Neutrophil (primary cell): ENCODE data around the gene CUBN.
"Not testable (repeated sequence)": the region's sequence is repeated elsewhere in the genome, so short reads cannot be mapped to it uniquely, and the experiment has no call there.

Experiments used
- H3K27ac ChIP-seq: fragments of 200-600 bp; sonication (generic); 2 replicates; pipeline ENCODE4 v1.5.1; 2016; ENCODE audit warnings: mild to moderate bottlenecking, moderate library complexity
- H3K27me3 ChIP-seq: fragments of 200-600 bp; sonication (generic); 2 replicates; pipeline ENCODE4 v1.6.0; 2016; ENCODE audit warnings: mild to moderate bottlenecking
- H3K36me3 ChIP-seq: fragments of 200-600 bp; sonication (generic); 2 replicates; pipeline ENCODE4 v1.5.1; 2017
- H3K4me1 ChIP-seq, 2 experiments: fragments of 200-600 bp in 1 of 2; sonication (generic) in 1 of 2; 1 replicate in 1 of 2; 2 replicates in 1 of 2; pipeline versions ENCODE4 v1.5.1 to v1.6.1; 2013 to 2016; ENCODE audit warnings: low read depth in 1 of 2, low read length in 1 of 2, mild to moderate bottlenecking in 1 of 2, moderate library complexity in 1 of 2; ENCODE audit not compliant: control insufficient read depth in 1 of 2, insufficient read depth in 1 of 2
- H3K4me3 ChIP-seq, 2 experiments: fragments of 200-600 bp in 1 of 2; sonication (generic) in 1 of 2; 1 replicate in 1 of 2; 2 replicates in 1 of 2; pipeline ENCODE4 v1.5.1; 2013 to 2016; ENCODE audit warnings: low read depth in 1 of 2, low read length in 1 of 2, mild to moderate bottlenecking in 1 of 2, moderate library complexity in 1 of 2
- H3K9me3 ChIP-seq: fragments of 200-600 bp; sonication (generic); 2 replicates; pipeline ENCODE4 v1.5.1; 2016
- TF ChIP-seq, protein P1 (sequence below): fragments of 200-600 bp; sonication (generic); IDR thresholded peaks from 2 replicates; pipeline ENCODE4 v1.5.1; 2016; ENCODE audit warnings: antibody characterized with exemption

The CUBN gene

DNA sequence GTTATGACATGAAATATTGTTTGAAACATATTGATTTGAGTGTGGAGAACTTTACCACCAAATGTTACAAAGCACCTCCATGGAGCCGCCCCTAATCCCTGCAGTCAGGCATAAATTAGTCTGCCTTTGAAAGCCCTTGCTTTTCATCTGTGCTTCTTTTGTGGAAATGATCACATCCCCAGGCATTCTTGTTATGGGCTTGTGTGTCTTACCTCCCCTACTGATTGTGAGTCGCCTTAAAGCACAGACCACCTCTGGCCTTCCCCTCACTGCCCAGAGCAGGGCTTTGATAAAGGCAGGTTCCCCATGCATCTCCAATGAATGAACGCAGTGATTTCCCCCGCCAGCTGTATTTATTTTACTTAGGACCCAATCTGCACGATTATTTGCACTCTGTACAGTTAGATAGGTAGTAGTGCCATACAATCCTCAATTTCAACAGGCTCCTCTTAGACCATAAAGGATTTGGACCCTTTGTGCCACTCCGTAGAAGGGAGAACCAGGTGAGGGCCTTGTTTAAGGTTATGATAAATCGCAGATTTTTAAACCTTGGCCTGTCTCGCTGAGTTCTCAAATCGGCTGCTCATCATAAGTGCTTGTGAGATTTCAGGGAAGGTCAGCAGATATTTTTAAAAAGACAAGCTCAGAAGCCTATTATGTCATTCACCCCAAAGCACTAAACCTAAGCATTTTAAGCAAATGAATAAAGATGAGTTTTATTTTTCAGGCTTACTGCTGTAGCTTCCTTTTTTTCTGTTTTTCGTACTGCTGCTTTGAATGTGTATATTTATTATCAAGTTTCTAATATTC is 107.8 kb downstream of the CUBN start:
- Histone ChIP-seq H3K9me3 (no peaks in the 10 kb centered on the region), H3K36me3 (no peaks in the 10 kb centered on the region), H3K27me3 (no peaks in the 10 kb centered on the region), H3K4me1 (peaks cover 40 to 42% of the 10 kb centered on the region in 2 experiments), H3K4me3 (no peak overlapping the region), H3K27ac (no peak overlapping the region)
- TF ChIP-seq, protein P1, sequence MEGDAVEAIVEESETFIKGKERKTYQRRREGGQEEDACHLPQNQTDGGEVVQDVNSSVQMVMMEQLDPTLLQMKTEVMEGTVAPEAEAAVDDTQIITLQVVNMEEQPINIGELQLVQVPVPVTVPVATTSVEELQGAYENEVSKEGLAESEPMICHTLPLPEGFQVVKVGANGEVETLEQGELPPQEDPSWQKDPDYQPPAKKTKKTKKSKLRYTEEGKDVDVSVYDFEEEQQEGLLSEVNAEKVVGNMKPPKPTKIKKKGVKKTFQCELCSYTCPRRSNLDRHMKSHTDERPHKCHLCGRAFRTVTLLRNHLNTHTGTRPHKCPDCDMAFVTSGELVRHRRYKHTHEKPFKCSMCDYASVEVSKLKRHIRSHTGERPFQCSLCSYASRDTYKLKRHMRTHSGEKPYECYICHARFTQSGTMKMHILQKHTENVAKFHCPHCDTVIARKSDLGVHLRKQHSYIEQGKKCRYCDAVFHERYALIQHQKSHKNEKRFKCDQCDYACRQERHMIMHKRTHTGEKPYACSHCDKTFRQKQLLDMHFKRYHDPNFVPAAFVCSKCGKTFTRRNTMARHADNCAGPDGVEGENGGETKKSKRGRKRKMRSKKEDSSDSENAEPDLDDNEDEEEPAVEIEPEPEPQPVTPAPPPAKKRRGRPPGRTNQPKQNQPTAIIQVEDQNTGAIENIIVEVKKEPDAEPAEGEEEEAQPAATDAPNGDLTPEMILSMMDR = no peak

DNA sequence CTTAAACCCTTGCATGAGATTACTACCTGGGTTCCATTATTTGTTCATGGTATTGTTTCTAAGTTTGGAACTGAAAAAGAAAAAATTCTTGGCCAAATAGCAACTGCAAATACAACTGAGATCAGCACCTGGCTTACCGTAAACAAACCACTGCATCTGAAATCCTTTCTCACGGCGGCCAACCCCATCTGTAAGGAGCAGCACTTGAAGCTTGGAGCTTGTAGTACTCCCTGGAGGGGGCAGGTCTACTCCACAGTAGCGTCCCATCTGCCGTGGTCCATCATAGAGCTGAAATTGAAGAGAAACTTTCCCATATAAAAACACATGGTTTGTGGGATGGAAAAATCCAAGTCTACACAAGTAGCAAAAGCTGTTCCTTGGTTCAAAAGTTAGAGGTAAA is 109.9 kb downstream of the CUBN start:
- peaks cover 22% of the 10 kb centered on the region in 2 experiments for H3K4me1 ChIP-seq
- no peak overlapping the region for H3K27ac ChIP-seq
- H3K27me3 ChIP-seq = no peaks in the 10 kb centered on the region
- no peaks in the 10 kb centered on the region for H3K36me3 ChIP-seq
- TF ChIP-seq, protein P1 = no peak
- H3K9me3 ChIP-seq = no peaks in the 10 kb centered on the region
- no peak overlapping the region for H3K4me3 ChIP-seq

DNA sequence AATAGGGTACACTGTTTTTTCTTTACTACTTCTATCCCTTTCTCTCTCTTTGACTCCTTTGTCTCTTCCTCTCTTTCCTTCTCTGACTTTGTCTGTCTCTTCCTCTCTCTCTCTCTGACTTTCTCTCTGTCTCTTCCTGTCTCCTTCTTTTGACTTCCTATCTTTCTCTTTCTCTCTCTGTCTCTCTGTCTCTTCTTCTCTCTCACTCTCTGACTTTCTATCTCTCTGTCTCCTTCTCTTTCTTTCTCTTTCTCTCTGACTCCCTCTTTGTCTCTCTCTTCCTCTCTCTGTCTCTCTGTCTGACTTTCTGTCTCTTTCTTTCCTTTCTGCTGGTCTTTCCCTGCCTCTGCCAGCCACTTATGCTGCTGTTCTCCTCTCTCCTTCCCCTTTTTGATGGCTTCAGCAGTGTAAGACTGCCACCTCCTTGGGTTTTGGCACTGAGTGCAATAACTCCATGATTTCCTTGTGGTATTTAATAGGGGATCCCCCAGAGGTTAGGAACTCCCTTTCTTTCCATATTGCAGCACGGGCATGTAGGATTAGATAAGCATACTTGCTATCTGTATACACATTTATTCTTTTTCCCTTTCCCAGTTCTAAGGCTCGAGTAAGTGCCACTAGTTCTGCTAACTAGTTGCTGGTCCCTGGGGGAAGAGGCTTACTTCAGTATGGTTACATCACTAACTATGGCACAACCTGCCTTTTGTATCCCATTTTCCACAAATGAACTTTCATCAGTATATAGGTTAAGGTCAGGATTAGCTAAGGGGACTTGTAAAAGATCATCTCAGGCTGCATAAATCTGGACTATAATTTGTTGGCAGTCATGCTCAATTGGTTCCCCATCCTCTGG is 116.3 kb downstream of the CUBN start:
- not testable (repeated sequence) for H3K27ac ChIP-seq, H3K36me3 ChIP-seq, H3K4me3 ChIP-seq, H3K9me3 ChIP-seq, H3K27me3 ChIP-seq, H3K4me1 ChIP-seq

DNA sequence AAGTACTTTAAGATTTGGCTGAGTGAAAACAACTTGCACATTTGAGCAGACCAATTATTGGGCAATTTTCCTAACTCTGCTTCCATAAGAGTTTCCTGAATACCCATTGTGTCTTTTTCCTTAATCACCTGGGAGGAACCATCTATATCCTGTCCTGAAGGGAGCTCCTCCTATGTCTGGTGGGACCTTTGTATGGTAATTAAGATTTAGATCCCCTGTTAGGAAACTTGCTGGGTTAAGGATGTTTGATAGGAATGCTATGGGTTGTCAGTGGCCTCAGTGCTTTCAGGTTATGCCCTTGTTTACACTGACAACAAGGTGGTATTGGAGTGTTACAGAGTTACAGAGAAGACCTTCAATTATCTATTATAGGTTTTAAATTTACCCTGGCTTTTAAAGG is 116.9 kb downstream of the CUBN start:
- H3K27me3 ChIP-seq, H3K27ac ChIP-seq, H3K9me3 ChIP-seq, H3K36me3 ChIP-seq, H3K4me3 ChIP-seq, H3K4me1 ChIP-seq: not testable (repeated sequence)

DNA sequence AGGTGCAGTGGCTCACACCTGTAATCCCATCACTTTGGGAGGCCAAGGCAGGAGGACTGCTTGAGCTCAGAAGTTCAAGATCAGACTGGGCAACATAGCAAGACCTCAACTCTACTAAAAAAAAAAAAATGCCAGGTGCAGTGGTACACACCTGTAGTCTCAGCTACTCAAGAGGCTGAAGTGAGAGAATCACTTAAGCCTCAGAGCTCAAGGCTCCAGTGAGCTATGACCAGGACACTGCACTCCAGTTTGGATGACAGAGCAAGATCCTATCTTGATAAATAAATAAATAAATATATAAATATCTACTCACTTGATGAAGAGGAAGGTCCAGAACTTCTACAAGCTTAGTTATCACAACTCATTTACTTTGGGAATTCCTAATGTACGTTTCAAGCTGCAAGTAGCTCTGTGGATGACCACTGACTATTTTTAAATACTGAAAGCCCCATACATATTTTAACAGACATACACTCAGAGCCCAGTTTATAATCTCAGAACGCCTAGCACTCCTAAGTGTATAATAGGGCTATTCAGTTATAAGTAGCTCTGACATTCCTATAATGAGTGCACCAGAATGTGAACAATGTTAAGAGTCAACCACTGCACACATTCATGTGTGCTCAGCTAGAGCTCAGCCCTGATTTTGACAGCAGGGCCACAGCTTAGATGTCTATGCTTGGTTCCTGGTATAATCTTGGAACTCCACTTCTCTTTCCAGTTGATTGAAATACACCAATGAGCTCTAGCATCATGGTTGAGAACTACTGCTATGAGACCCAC is 119.1 kb downstream of the CUBN start:
- no peaks in the 10 kb centered on the region for H3K9me3 ChIP-seq
- H3K27ac ChIP-seq = no peak overlapping the region
- no peaks in the 10 kb centered on the region for H3K36me3 ChIP-seq
- TF ChIP-seq, protein P1 = no peak
- H3K27me3 ChIP-seq = no peaks in the 10 kb centered on the region
- no peak overlapping the region for H3K4me3 ChIP-seq
- no peaks in the 10 kb centered on the region for H3K4me1 ChIP-seq

DNA sequence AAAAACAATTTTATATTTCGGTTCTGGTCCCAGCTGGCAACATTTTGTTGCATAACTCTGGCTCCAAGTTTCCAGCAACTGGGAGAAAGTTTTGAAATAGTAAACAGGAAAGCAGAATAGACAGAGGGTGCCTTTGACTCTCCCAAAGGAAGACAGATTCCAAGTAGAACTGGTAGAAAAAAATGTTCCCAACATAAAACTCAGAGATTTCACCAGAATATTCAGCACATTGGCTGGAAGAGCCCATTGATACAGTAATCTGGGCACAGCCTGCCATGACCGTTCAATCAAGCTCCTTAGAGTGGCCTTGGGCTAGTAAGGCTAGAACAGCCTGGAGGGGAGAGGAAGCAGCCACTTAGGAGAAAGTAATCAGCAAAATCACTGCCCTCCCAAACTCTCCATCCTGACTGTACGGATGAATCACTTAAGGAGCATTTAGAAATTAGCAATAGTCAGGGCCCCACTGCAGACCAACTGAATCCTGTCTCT is 120.4 kb downstream of the CUBN start:
- Histone ChIP-seq H3K4me3 (no peak overlapping the region), H3K27me3 (peaks cover under 1% of the 10 kb centered on the region), H3K4me1 (no peaks in the 10 kb centered on the region), H3K9me3 (no peaks in the 10 kb centered on the region), H3K27ac (no peak overlapping the region), H3K36me3 (no peaks in the 10 kb centered on the region)
- TF ChIP-seq, protein P1 = no peak
